ENCODE measurements around the gene SEMA4D.

The SEMA4D gene

GRCh38 chr9:89444274-89444673 lies 53.6 kb downstream of the SEMA4D start:
- no peak for TF ChIP-seq CTCF (IDR thresholded peaks at IDR 0.05)

GRCh38 chr9:89442981-89443814 lies 54.7 kb downstream of the SEMA4D start:
- TF ChIP-seq CTCF (IDR thresholded peaks at IDR 0.05) = no peak

GRCh38 chr9:89442501-89442978 lies 55.4 kb downstream of the SEMA4D start:
- no peak for TF ChIP-seq CTCF (IDR thresholded peaks at IDR 0.05)

- no peak for TF ChIP-seq CTCF (IDR thresholded peaks at IDR 0.05)
These were observed 55.9 kb downstream of the SEMA4D start for GRCh38 chr9:89441986-89442385.

GRCh38 chr9:89441655-89441970 lies 56.3 kb downstream of the SEMA4D start:
- TF ChIP-seq CTCF (IDR thresholded peaks at IDR 0.05) = no peak

GRCh38 chr9:89440951-89441654 lies 56.8 kb downstream of the SEMA4D start:
- no peak for TF ChIP-seq CTCF (IDR thresholded peaks at IDR 0.05)

- no peak for TF ChIP-seq CTCF (IDR thresholded peaks at IDR 0.05)
These were observed 57.4 kb downstream of the SEMA4D start for GRCh38 chr9:89440548-89440947.
